ENCODE results near the gene FAM222A.

DNA sequence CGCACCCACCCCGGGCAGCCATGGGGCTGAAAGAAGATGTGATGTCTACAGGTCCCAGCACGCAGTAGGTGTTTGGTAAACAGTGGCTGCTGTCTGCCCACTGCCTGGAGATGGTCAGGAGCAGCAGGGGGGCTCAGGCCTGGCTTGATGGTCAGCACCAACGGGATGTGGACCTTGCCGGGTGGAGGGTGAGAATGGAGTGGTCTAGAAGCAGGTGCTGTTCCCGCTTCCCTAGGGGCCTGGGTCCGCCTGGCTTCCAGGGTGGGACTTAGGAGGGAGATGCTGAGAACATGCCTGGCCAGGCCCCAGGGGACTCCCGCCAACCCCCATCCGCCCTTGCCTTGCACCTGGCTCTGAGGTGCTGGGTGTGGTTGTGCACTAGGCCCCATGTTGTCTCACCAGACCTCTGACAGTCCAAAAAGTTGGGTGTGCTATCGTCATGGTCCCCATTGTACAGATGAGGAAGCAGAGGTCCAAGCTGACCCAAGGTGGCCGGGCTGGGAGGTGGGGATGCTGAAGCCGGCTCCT lies 12.9 kb downstream of the FAM222A start:
- TF ChIP-seq EZH2 (optimal IDR thresholded peaks at IDR 0.05; ENCODE audit: low read depth, low read length) = no peak
- TF ChIP-seq, protein P1, sequence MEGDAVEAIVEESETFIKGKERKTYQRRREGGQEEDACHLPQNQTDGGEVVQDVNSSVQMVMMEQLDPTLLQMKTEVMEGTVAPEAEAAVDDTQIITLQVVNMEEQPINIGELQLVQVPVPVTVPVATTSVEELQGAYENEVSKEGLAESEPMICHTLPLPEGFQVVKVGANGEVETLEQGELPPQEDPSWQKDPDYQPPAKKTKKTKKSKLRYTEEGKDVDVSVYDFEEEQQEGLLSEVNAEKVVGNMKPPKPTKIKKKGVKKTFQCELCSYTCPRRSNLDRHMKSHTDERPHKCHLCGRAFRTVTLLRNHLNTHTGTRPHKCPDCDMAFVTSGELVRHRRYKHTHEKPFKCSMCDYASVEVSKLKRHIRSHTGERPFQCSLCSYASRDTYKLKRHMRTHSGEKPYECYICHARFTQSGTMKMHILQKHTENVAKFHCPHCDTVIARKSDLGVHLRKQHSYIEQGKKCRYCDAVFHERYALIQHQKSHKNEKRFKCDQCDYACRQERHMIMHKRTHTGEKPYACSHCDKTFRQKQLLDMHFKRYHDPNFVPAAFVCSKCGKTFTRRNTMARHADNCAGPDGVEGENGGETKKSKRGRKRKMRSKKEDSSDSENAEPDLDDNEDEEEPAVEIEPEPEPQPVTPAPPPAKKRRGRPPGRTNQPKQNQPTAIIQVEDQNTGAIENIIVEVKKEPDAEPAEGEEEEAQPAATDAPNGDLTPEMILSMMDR (IDR thresholded peaks at IDR 0.05; ENCODE audit: low read length) = no peak

Data from MM.1S (cell line).